ENCODE measurements around the gene DAGLB.

GRCh38 chr7:6460303-6460702, 12.5 kb upstream of the DAGLB start:
- TF ChIP-seq POLR2AphosphoS5 (IDR thresholded peaks at IDR 0.05; ENCODE audit: borderline replicate concordance, low read depth, low read length) (no peak), EZH2 (IDR thresholded peaks at IDR 0.05) (no peak)

All from SK-N-MC (cell line).